ENCODE data around the gene SLC12A3. TPM values are rescaled to one million over a fixed set of nuclear protein-coding genes. Genes with fewer than 3 reads are reported as not detected.

The SLC12A3 gene
- total and polyA plus RNA-seq, 4 donors: not detected

DNA sequence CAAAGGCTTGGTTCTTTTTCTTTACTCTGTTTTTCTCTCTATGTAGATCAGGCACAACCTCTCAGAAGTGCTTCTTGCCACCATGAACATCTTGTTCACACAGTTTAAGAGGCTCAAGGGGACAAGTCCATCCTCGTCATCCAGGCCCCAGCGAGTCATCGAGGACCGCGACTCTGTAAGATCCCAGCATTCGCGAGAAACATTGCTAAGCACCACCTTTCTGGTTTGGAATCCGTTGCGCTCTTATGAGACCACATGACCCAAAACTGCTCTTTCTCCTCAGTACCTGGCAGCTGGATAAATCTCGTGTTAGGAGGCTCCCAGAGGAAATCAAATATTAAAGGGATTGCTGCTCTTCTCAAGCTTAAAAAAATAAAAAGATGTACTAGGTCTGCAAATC, 23.3 kb upstream of the SLC12A3 start:
- H3K4me1 ChIP-seq (ENCODE audit: control insufficient read depth in 1 of 2, insufficient read depth in 2 of 2, low read length in 2 of 2): no peaks in the 10 kb centered on the region
- 92% methylated on average over 10 of the region's 10 CpGs for WGBS, 2 donors
- H3K4me3 ChIP-seq (ENCODE audit: low read length in 2 of 2): no peak overlapping the region
- intact Hi-C loops (cut with DNase I): no loop called here
- H3K27ac ChIP-seq (ENCODE audit: low read depth in 1 of 2, low read length in 2 of 2): no peak overlapping the region
- no peak for ATAC-seq (ENCODE audit: low FRiP score)
- no peak for DNase-seq
- H3K27me3 ChIP-seq (ENCODE audit: control insufficient read depth in 1 of 2, insufficient read depth in 2 of 2, low read length in 1 of 2): no peaks in the 10 kb centered on the region
- peaks cover 4 to 7% of the 10 kb centered on the region in 2 donors for H3K36me3 ChIP-seq (ENCODE audit: control insufficient read depth in 1 of 2, insufficient read depth in 2 of 2, low read length in 1 of 2)
- H3K9me3 ChIP-seq (ENCODE audit: control insufficient read depth, low read length): no peaks in the 10 kb centered on the region

DNA sequence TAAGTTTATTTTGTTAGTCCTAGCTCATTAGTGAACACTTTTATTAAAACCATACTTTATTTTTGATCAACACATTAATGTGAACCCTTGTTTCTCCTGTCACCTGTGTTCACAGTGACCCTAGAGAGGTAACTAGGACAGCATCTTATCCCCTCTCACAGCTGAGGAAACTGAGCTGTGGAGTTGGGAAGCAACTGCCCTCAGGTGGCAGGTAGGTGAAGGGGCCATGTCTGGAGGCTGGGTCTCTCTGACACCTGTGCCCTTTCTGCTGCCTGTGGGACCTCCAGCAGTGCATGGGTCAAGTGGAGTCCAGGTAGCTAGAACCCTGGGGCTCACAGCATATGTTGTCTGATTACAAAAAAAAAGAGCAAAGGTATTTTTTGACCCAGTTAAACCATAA, 22.9 kb upstream of the SLC12A3 start:
- H3K27ac ChIP-seq (ENCODE audit: low read depth in 1 of 2, low read length in 2 of 2): no peak overlapping the region
- H3K36me3 ChIP-seq (ENCODE audit: control insufficient read depth in 1 of 2, insufficient read depth in 2 of 2, low read length in 1 of 2): peaks cover 4 to 5% of the 10 kb centered on the region in 2 donors
- no peaks in the 10 kb centered on the region for H3K4me1 ChIP-seq (ENCODE audit: control insufficient read depth in 1 of 2, insufficient read depth in 2 of 2, low read length in 2 of 2)
- H3K27me3 ChIP-seq (ENCODE audit: control insufficient read depth in 1 of 2, insufficient read depth in 2 of 2, low read length in 1 of 2): no peaks in the 10 kb centered on the region
- no peak overlapping the region for H3K4me3 ChIP-seq (ENCODE audit: low read length in 2 of 2)
- DNase-seq (no peak), ATAC-seq (ENCODE audit: low FRiP score) (no peak)
- intact Hi-C loops (cut with DNase I): no loop called here
- H3K9me3 ChIP-seq (ENCODE audit: control insufficient read depth, low read length): no peaks in the 10 kb centered on the region

DNA sequence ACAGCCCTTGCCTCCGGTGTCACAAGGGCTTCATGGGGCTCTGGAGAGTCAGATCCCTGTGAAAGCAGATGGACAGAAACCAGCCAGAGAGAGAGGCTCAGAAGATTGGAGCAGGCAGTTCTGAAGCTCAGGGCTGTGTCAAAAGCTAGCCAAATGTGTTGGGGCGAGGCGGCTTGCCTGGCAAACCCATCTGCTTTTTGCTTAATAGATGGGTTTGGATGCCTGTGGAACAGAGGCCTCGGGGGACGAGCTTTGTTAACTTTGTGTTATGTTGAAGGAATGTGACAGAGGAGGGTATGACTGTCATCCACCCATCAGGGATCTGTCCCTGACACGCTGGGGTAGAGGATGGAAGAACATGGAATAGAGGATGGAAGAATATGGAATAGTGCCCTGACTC, 21.0 kb upstream of the SLC12A3 start:
- DNase-seq (no peak), ATAC-seq (ENCODE audit: low FRiP score) (no peak)
- Histone ChIP-seq H3K36me3 (ENCODE audit: control insufficient read depth in 1 of 2, insufficient read depth in 2 of 2, low read length in 1 of 2) (peaks cover 2 to 4% of the 10 kb centered on the region in 2 donors), H3K4me1 (ENCODE audit: control insufficient read depth in 1 of 2, insufficient read depth in 2 of 2, low read length in 2 of 2) (no peaks in the 10 kb centered on the region), H3K4me3 (ENCODE audit: low read length in 2 of 2) (no peak overlapping the region), H3K27ac (ENCODE audit: low read depth in 1 of 2, low read length in 2 of 2) (no peak overlapping the region), H3K27me3 (ENCODE audit: control insufficient read depth in 1 of 2, insufficient read depth in 2 of 2, low read length in 1 of 2) (no peaks in the 10 kb centered on the region), H3K9me3 (ENCODE audit: control insufficient read depth, low read length) (no peaks in the 10 kb centered on the region)
- 88 to 93% methylated on average over 6 of the region's 6 CpGs for WGBS, 2 donors
- intact Hi-C loops (cut with DNase I): no loop called here

DNA sequence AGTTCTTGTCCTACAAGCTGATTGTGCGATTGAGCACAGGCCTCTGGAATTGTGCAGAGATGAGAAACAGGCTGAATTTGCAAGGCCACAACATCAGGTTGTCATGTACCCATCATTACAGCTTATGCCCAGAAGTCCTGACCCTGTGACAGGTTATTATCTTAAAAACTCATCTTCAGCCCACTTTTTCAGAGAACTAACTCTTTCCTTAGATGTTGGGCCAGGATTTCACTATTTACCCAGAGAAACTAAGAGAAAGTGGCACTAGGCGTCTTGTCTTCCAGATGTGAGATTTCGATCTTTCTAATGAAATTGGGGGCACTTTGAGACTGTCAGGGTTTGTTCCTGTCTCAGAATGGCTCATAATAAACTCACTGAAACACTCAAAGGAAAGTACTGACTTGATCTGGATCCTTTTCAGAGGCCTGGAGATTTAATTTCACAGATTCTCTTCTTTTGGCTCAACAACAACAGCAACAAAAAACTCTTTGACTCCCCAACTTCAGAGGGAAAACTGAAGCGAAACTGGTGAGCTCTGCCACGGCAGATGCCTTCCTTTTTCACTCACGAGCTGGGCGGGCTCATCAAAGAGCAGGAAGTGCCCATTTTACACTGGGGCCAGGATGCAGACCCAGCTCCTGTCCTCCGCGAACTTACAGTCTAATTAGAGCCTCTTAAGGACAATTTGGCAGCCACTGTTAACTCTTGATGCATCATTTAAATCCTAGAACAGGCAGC, 17.7 kb upstream of the SLC12A3 start:
- ATAC-seq (ENCODE audit: low FRiP score) (no peak), DNase-seq (peak in 1 of 2 donors; percentile 39)
- no peaks in the 10 kb centered on the region for H3K9me3 ChIP-seq (ENCODE audit: control insufficient read depth, low read length)
- H3K36me3 ChIP-seq (ENCODE audit: control insufficient read depth in 1 of 2, insufficient read depth in 2 of 2, low read length in 1 of 2): no peaks in the 10 kb centered on the region
- no peaks in the 10 kb centered on the region for H3K4me1 ChIP-seq (ENCODE audit: control insufficient read depth in 1 of 2, insufficient read depth in 2 of 2, low read length in 2 of 2)
- no peaks in the 10 kb centered on the region for H3K27me3 ChIP-seq (ENCODE audit: control insufficient read depth in 1 of 2, insufficient read depth in 2 of 2, low read length in 1 of 2)
- WGBS, 2 donors: 80 to 83% methylated on average over 9 of the region's 9 CpGs
- intact Hi-C loops (cut with DNase I): no loop called here
- H3K27ac ChIP-seq (ENCODE audit: low read depth in 1 of 2, low read length in 2 of 2): no peak overlapping the region
- H3K4me3 ChIP-seq (ENCODE audit: low read length in 2 of 2): no peak overlapping the region

DNA sequence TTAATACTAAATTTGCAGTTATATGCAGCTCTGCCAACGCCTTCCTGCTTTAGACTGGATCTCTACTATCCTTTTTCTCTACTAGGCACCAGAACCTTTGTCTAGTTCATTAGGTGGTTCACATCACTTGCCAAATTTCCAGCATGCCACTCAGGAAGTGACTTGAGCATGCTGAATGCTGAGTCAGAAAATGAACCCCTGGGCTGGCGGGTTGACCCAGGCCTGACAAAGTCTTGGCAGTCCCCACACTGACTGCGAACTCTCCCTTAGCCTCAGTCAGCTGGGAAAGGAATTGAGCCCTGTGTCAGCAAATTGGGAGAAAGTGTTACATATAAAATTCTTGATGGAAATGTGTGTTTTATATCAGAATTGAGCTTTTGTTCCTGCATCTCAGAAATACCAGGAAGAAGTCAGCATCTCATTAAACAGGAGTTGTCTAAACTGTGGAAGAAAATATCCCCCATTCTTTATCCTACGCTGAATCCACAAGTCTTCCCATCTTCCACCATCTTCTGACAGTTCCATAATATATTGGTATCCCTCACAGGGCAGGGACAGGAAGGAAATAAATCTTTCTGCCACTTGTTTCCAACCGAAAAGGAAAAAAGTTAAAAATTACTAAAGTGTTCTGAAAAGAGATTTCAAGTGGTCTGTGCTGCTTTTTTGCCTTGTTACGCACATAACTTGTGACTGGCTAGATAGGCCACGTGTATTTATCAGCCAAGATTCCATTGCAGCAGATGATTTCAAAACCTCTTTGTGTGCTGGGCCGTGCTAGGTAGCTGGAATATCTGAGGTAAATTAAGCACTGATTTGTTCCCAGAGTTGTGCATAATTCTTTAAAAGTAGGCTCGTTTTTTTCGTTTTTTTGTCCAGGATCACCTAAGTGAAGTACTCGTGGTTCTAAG, 16.7 kb upstream of the SLC12A3 start:
- peak; percentile 64 for ATAC-seq (ENCODE audit: low FRiP score)
- 55 to 56% methylated on average over 11 of the region's 11 CpGs for WGBS, 2 donors
- peak; percentile 80 to 86 for DNase-seq
- Histone ChIP-seq H3K4me1 (ENCODE audit: control insufficient read depth in 1 of 2, insufficient read depth in 2 of 2, low read length in 2 of 2) (no peaks in the 10 kb centered on the region), H3K27ac (ENCODE audit: low read depth in 1 of 2, low read length in 2 of 2) (no peak overlapping the region), H3K9me3 (ENCODE audit: control insufficient read depth, low read length) (no peaks in the 10 kb centered on the region), H3K36me3 (ENCODE audit: control insufficient read depth in 1 of 2, insufficient read depth in 2 of 2, low read length in 1 of 2) (no peaks in the 10 kb centered on the region), H3K4me3 (ENCODE audit: low read length in 2 of 2) (no peak overlapping the region), H3K27me3 (ENCODE audit: control insufficient read depth in 1 of 2, insufficient read depth in 2 of 2, low read length in 1 of 2) (no peaks in the 10 kb centered on the region)
- intact Hi-C loops (cut with DNase I): no loop called here

DNA sequence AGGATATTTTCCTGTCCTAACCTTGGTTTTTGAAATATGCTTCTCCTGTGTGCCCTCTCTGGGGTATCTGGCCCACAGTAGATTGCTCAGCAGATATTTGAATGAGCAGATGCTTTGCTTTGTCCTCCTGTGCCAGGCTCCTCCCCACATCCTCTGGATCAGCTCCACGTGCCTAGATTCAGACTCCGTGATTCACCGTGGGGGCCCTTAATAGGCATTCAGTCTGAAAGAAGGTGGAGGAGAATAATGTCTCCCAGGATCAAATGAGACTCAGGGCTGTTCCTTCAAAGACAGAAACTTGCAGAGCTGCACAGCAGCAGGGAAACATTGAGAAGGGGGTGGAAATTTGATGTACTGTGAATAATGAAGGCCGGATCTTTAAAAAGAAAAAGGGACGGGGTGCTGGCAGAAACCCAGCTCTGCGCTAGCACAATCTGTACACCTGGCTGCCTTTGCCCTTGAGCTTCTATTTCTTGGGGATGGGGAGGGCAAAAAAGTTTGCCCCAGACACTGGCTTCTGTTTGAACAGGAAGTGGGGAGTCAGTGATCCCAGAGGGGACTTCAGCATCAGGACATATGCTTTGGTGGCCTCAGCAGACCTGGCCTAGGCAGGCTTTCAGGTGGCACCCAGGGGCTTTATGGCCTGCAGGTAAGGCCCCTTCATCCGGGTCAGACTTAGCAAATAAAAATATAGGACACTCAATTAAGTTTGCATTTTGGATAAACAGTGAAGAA, 15.9 kb upstream of the SLC12A3 start:
- DNase-seq (peak; percentile 50 to 74), ATAC-seq (ENCODE audit: low FRiP score) (no peak)
- no peaks in the 10 kb centered on the region for H3K36me3 ChIP-seq (ENCODE audit: control insufficient read depth in 1 of 2, insufficient read depth in 2 of 2, low read length in 1 of 2)
- no peaks in the 10 kb centered on the region for H3K9me3 ChIP-seq (ENCODE audit: control insufficient read depth, low read length)
- intact Hi-C loops (cut with DNase I): no loop called here
- H3K4me3 ChIP-seq (ENCODE audit: low read length in 2 of 2): no peak overlapping the region
- no peaks in the 10 kb centered on the region for H3K4me1 ChIP-seq (ENCODE audit: control insufficient read depth in 1 of 2, insufficient read depth in 2 of 2, low read length in 2 of 2)
- H3K27ac ChIP-seq (ENCODE audit: low read depth in 1 of 2, low read length in 2 of 2): no peak overlapping the region
- 44 to 47% methylated on average over 7 of the region's 7 CpGs for WGBS, 2 donors
- no peaks in the 10 kb centered on the region for H3K27me3 ChIP-seq (ENCODE audit: control insufficient read depth in 1 of 2, insufficient read depth in 2 of 2, low read length in 1 of 2)

DNA sequence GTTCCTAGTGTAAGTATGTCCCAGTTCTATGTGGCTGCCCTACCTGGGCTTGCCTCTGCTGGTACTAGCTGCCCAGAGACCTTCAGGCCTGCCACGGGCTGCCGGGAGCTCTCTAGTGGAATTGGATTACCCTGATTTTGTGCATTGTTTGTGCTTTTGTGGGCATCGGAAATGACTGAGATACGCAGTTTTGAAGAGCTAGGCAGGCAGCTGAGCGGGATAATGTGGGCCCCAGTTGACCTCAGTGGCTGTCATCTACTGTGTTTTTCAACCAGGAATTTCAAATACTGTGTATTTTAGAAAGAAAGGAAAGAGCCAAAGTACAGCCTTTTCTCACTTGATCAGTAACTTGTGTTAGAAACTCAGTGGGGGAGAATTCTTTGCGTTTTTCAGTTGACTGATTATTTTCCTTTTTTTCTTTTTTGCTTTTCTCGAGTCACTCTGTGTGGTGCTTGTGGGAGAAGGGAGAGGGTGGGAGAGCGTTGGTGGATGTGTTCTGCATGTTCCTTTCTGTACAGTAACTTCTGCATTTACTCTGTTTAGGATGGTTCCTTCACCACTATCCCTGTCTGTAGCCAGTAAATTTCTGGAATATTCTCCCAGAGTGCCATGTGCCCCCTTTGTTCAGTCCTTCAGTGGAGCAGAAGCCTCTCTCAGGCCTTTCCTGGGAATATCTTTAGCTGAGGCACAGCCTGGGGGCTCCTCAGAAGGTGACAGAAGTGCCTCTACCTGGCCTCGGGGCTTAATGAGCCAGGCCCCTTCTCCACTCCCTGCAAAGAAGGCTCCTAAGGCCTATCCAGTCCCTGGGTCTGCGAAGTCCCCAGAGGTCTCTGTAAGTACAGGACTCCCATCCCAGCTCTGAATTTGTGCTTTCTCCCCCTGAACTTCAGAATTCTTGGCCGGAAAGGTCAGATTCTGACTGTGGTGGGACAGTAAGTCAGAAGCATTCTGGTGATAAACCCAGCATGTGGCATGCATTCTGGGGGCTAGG, 15.0 kb upstream of the SLC12A3 start:
- Histone ChIP-seq H3K36me3 (ENCODE audit: control insufficient read depth in 1 of 2, insufficient read depth in 2 of 2, low read length in 1 of 2) (no peaks in the 10 kb centered on the region), H3K9me3 (ENCODE audit: control insufficient read depth, low read length) (no peaks in the 10 kb centered on the region), H3K27me3 (ENCODE audit: control insufficient read depth in 1 of 2, insufficient read depth in 2 of 2, low read length in 1 of 2) (no peaks in the 10 kb centered on the region), H3K4me3 (ENCODE audit: low read length in 2 of 2) (no peak overlapping the region), H3K27ac (ENCODE audit: low read depth in 1 of 2, low read length in 2 of 2) (no peak overlapping the region), H3K4me1 (ENCODE audit: control insufficient read depth in 1 of 2, insufficient read depth in 2 of 2, low read length in 2 of 2) (no peaks in the 10 kb centered on the region)
- intact Hi-C loops (cut with DNase I): no loop called here
- ATAC-seq (ENCODE audit: low FRiP score) (no peak), DNase-seq (no peak)
- 88 to 92% methylated on average over 11 of the region's 11 CpGs for WGBS, 2 donors

All from aorta (tissue), 5 donors.